NT2/D1 (cell line): ENCODE data around the gene MPZL1.
A peak's percentile ranks its signal among the peaks of the same experiment; 100 is the strongest.

ENCODE experiments used
- DNase-seq: peaks from one replicate; pipeline ENCODE4 v3.0.0-alpha.2; 2011; ENCODE audit warnings: low read depth, low spot score
- H3K27me3 ChIP-seq: 2 replicates; pipeline ENCODE4 v1.6.0; 2011; ENCODE audit warnings: mild to moderate bottlenecking; ENCODE audit not compliant: insufficient read length, insufficient read depth
- H3K36me3 ChIP-seq: 2 replicates; pipeline ENCODE4 v1.6.1; 2011; ENCODE audit warnings: mild to moderate bottlenecking, low read length, mixed read lengths; ENCODE audit not compliant: insufficient read depth, insufficient read length
- H3K4me1 ChIP-seq: 2 replicates; pipeline ENCODE4 v1.5.1; 2011; ENCODE audit not compliant: insufficient read depth, insufficient read length
- H3K4me3 ChIP-seq: 2 replicates; pipeline ENCODE4 v1.5.1; 2011; ENCODE audit warnings: low read depth; ENCODE audit not compliant: insufficient read length
- H3K9ac ChIP-seq: 2 replicates; pipeline ENCODE4 v1.6.0; 2011; ENCODE audit warnings: low read depth; ENCODE audit not compliant: insufficient read length
- H3K9me3 ChIP-seq: 2 replicates; pipeline ENCODE4 v1.5.1; 2011; ENCODE audit warnings: mild to moderate bottlenecking, low read length; ENCODE audit not compliant: insufficient read depth
- SUZ12 ChIP-seq: IDR thresholded peaks from 2 replicates; pipeline ENCODE4 v1.6.1; 2011; ENCODE audit not compliant: insufficient read length, insufficient read depth; ENCODE audit errors: extremely low read depth
- YY1 ChIP-seq: IDR thresholded peaks from 2 replicates; pipeline ENCODE4 v1.6.1; 2011; ENCODE audit not compliant: insufficient read length, insufficient read depth
- ZNF274 ChIP-seq: IDR thresholded peaks from 2 replicates; pipeline ENCODE4 v1.6.1; 2011; ENCODE audit warnings: mild to moderate bottlenecking, low read depth, low read length

The MPZL1 gene

GRCh38 chr1:167720965-167721616 lies 691 bp upstream of the MPZL1 start:
- DNase-seq: no peak
- H3K4me1 ChIP-seq: no peaks in the 10 kb centered on the region
- peak overlapping the region; percentile 76 for H3K9ac ChIP-seq
- no peaks in the 10 kb centered on the region for H3K9me3 ChIP-seq
- H3K36me3 ChIP-seq: peaks cover 13% of the 10 kb centered on the region
- H3K27me3 ChIP-seq: no peaks in the 10 kb centered on the region
- TF ChIP-seq YY1: no peak
- TF ChIP-seq ZNF274: no peak
- no peak for TF ChIP-seq SUZ12
- peak overlapping the region; percentile 70 for H3K4me3 ChIP-seq

GRCh38 chr1:167722152-167722869 lies 529 bp downstream of the MPZL1 start:
- TF ChIP-seq ZNF274 (no peak), YY1 (no peak), SUZ12 (no peak)
- Histone ChIP-seq H3K36me3 (peaks cover 13% of the 10 kb centered on the region), H3K9ac (peak overlapping the region; percentile 76), H3K4me3 (peak overlapping the region; percentile 70), H3K4me1 (no peaks in the 10 kb centered on the region), H3K27me3 (no peaks in the 10 kb centered on the region), H3K9me3 (no peaks in the 10 kb centered on the region)
- no peak for DNase-seq

- peak overlapping the region; percentile 76 for H3K9ac ChIP-seq
- no peaks in the 10 kb centered on the region for H3K27me3 ChIP-seq
- H3K9me3 ChIP-seq: no peaks in the 10 kb centered on the region
- peak overlapping the region; percentile 70 for H3K4me3 ChIP-seq
- peaks cover 13% of the 10 kb centered on the region for H3K36me3 ChIP-seq
- no peak for TF ChIP-seq SUZ12
- TF ChIP-seq YY1: no peak
- TF ChIP-seq ZNF274: no peak
- no peak for DNase-seq
- H3K4me1 ChIP-seq: no peaks in the 10 kb centered on the region
Observed at GRCh38 chr1:167722870-167723251, 1.1 kb downstream of the MPZL1 start.

GRCh38 chr1:167723707-167724323 lies 2.0 kb downstream of the MPZL1 start:
- H3K36me3 ChIP-seq: peaks cover 13% of the 10 kb centered on the region
- no peaks in the 10 kb centered on the region for H3K4me1 ChIP-seq
- no peaks in the 10 kb centered on the region for H3K27me3 ChIP-seq
- no peak for DNase-seq
- H3K4me3 ChIP-seq: no peak overlapping the region
- TF ChIP-seq ZNF274: no peak
- no peak for TF ChIP-seq SUZ12
- TF ChIP-seq YY1: no peak
- no peaks in the 10 kb centered on the region for H3K9me3 ChIP-seq
- H3K9ac ChIP-seq: no peak overlapping the region

- TF ChIP-seq SUZ12 (no peak), YY1 (no peak), ZNF274 (no peak)
- Histone ChIP-seq H3K4me3 (no peak overlapping the region), H3K27me3 (no peaks in the 10 kb centered on the region), H3K9me3 (no peaks in the 10 kb centered on the region), H3K36me3 (peaks cover 30% of the 10 kb centered on the region), H3K9ac (no peak overlapping the region), H3K4me1 (no peaks in the 10 kb centered on the region)
- no peak for DNase-seq
Observed at GRCh38 chr1:167726008-167726407, 4.2 kb downstream of the MPZL1 start.

- peaks cover 46% of the 10 kb centered on the region for H3K36me3 ChIP-seq
- H3K9me3 ChIP-seq: no peaks in the 10 kb centered on the region
- DNase-seq: no peak
- no peaks in the 10 kb centered on the region for H3K4me1 ChIP-seq
- no peaks in the 10 kb centered on the region for H3K27me3 ChIP-seq
- no peak overlapping the region for H3K4me3 ChIP-seq
- H3K9ac ChIP-seq: no peak overlapping the region
- TF ChIP-seq SUZ12 (no peak), YY1 (no peak), ZNF274 (no peak)
Observed at GRCh38 chr1:167728818-167729410, 7.1 kb downstream of the MPZL1 start.

- Histone ChIP-seq H3K4me1 (no peaks in the 10 kb centered on the region), H3K9ac (no peak overlapping the region), H3K4me3 (no peak overlapping the region), H3K27me3 (no peaks in the 10 kb centered on the region), H3K9me3 (peaks cover 8% of the 10 kb centered on the region; the same call in 1 of the 2 replicates), H3K36me3 (peaks cover 61% of the 10 kb centered on the region)
- DNase-seq: no peak
- no peak for TF ChIP-seq SUZ12
- TF ChIP-seq ZNF274: no peak
Observed at GRCh38 chr1:167734227-167734626, 12.4 kb downstream of the MPZL1 start.
